GM18526 (cell line): ENCODE results near the gene MYO5B.

Experiments
- POLR2A ChIP-seq: IDR thresholded peaks from 3 replicates; pipeline ENCODE4 v1.6.1; 2011; ENCODE audit not compliant: insufficient read length; ENCODE audit errors: extremely low read depth

Gene MYO5B

GRCh38 chr18:50194631-50195532, at the start of gene MYO5B:
MYO5B (minus strand) TSS chr18:50195147; CDS start chr18:50194793, 354 bp downstream.
- TF ChIP-seq POLR2A: no peak

DNA sequence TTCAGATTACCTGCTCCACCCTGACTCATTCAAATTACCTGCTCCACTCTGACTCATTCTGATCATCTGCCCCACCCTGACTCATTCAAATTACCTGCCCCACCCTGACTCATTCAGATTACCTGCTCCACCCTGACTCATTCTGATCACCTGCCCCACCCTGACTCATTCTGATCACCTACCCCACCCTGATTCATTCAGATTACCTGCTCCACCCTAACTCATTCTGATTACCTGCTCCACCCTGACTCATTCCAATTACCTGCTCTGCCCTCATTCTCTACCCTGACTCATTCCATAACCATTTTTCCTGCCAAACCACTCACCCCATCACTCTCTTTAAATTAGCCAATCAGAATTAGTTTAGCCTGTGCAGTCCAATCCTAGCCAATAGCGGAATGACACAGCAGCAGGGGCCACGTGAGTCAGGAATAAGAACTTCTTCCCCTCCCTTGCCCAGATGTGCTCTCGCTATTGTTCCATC, 45.2 kb upstream of the MYO5B start:
- TF ChIP-seq POLR2A: no peak

GRCh38 chr18:50232419-50232818, 37.5 kb upstream of the MYO5B start:
- TF ChIP-seq POLR2A: no peak

GRCh38 chr18:50231621-50232020, 36.7 kb upstream of the MYO5B start:
- TF ChIP-seq POLR2A: no peak

DNA sequence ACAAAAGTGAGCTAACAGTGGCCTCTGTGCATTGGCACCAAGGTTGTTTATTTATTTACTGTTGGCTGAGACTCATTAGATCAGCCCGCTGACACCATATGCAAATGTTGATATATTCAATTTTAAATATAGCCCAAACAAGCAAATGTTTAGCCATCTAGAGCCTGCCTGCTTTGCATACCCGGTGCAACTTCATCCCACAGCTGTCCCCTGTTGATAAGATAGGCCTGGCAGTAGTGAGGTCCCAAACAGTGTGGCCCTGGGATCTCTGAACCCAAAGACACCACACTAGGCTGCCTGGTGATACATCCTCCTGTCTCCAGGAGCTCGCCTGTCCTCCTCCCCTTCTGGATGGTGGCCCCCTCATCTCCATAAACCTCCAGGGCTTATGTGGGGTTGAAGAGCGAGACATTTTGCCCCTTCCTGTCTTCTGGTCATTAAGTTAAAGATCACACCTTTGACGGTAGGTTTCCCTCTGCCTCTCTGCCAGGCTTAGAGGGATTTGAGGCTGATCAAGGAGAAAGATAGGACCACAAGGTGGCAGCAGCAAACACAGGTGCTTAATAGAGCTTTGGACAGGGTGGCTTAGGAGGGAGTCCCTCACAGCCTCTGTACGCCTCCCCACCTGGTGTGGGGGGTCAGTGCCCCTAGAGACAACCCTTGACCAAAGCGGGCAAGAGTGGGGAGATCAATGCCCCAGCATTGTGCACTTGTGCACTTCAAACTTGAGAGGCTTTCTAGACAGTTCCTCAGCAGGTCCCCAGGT, 23.7 kb upstream of the MYO5B start:
- TF ChIP-seq POLR2A: no peak

- TF ChIP-seq POLR2A: no peak
Measured at GRCh38 chr18:50209311-50209710, 14.4 kb upstream of the MYO5B start.

GRCh38 chr18:50207722-50208121, 12.8 kb upstream of the MYO5B start:
- no peak for TF ChIP-seq POLR2A

DNA sequence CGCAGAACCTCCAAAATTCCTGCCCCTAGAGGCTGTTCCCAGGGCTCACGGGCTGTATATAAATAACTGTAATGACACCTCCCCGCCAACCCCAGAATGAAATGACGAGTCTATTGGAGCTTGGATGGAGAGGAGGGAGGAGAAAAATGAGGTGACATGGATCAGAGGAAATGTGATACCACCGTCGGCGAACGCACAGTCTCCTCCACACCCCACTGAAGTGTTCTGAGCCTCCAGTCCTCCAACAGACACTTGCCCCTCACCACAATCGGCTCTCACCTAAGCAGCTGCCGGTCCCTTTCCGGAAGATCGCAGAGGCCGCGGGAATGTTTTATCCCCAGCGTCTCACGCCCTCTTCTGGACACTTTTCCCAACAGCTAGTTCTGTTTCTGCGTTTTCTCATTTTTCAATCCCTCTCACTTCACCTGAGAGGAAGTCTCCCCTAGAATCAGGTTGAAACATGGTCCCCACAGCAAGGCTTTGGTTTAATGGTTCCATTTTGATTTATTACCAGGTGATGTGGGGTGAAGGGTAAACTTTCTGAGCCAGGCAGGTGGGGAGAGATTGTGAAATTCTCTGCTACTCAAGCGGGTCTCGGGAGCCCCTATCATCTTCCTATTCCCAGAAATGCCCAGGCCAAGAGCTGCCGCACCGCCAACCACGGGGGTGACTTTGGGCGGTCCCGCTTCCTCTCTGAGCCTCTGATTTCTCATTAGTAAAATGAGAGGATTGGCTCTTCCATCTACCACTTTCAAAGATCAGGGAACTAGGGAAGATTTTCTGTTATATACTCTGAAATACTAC, 9.1 kb upstream of the MYO5B start:
- TF ChIP-seq POLR2A: no peak

DNA sequence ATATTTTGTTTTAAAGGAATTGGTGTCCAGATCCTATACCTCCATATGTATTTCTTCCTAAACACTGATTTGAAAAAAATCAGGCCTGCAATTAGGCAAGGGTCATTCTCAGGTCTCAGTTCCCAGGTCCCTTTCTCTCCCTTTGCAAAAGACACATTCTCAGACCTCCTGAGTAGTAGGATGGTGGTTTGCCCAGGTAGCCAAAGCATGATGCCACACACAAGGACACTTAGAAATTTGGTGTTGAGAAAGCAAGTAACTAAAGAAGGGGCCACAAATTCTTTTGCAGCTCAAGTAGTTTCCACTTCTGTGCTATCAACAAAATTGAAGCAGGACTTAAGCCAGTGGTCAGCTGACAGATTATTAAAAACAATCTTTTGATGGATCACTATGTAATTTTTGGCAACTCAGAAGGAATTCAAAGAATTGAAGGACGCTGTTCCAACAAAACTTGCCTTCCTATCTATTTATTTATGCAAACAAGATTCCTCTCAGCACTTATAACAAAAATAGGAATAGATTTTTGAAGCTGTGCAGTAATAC, 6.6 kb upstream of the MYO5B start:
- no peak for TF ChIP-seq POLR2A

- TF ChIP-seq POLR2A: no peak
Measured at GRCh38 chr18:50199921-50200320, 5.0 kb upstream of the MYO5B start.

GRCh38 chr18:50199346-50199855, 4.5 kb upstream of the MYO5B start:
- TF ChIP-seq POLR2A: no peak

GRCh38 chr18:50196261-50196660, 1.3 kb upstream of the MYO5B start:
- TF ChIP-seq POLR2A: no peak

DNA sequence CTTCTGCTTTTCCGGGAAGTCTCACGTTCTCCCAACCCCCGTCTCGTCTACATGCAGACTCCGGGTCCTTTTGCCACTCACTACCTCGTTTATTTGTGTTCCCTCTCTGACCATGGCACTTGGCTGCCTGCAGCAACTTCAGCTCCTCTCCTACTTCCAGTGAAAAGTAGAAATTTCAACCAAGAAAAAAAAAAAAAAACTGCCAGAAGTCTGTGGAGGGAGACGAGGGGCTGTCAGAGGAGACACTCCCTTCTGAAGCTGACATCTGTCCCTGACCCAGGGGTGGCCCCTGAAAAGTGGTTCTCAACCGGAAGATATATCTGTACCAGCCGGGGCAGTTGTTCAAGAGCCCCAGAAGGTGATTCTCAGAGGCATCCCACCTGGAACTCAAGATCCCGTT, 742 bp upstream of the MYO5B start:
- TF ChIP-seq POLR2A: no peak

DNA sequence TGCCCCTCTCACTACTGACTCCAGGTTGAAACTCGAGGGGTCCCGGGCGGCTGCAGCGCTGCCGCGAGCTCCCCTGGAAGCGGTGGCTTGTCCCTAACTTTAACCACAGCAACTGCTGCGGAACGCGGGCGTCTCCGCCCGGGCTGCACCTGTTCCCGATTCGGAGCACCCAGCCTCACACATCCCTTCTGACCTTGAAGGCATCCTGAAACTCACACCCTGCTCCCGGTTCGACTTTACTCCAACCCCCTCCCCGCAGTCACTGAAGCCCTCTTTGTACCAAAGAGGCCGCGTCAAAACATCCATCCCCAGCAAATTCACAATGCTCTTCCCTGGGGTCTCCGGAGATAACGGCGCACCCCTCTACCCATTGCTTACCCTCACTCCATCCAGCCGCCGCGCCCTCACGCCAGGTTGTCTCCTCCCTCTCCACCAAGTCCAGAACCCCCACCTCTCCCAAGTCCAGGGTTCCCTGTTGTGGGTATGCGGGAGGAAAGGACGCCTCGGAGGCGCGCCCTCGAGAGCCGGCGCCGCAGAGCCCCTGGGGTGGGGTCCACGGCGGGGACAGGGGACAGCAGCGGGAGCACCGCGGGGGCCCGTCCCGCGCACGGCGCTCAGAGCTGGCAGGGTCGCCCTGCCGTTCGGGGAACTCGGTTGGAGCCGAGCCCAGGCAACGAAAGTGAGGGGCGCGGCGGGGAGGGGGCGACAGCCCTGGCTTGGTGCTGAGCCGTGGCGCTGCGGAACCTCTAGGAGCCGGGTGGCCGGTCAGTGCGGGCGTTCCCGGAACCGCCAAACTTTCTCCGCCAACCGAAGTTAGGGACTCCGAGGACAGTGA, 934 bp downstream of the MYO5B start:
- TF ChIP-seq POLR2A: no peak
